B cell (primary cell): ENCODE data around the gene RER1.

Experiments used
- CTCF ChIP-seq: fragments of 200-600 bp; IDR thresholded peaks from one replicate; pipeline ENCODE4 v1.8.0; 2022; ENCODE audit warnings: antibody characterized with exemption, mild to moderate bottlenecking
- EZH2 ChIP-seq: IDR thresholded peaks from 2 replicates; pipeline ENCODE4 v1.6.1; 2012; ENCODE audit warnings: borderline replicate concordance, low read depth, mild to moderate bottlenecking, moderate library complexity, low read length; ENCODE audit not compliant: insufficient read depth, poor library complexity, severe bottlenecking

DNA sequence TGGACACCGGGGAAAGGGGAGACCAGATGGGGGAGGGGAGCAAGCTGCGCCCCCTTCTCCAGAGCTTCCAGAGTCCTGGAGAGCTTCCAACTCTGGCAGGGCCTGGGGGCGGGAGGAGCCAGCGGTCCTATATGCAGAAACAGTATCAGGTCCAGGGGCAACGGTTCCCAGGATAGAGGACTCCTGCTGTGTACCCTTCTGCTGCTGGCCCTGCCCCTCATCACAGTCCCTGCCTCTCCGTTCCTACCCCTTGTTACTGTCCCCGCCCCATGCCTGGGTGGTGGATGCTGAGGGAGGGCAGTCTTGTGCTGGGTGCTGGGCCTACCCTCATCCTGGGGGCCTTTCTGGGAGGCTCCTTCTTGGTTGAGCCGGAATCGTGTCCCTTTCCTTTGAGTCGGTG lies 39.9 kb downstream of the RER1 start:
- TF ChIP-seq CTCF (no peak), EZH2 (no peak)
